Renal cortex interstitium (tissue), 11 donors: ENCODE data around the gene GNE. TPM values are rescaled to one million over a fixed set of nuclear protein-coding genes. Genes with fewer than 3 reads are reported as not detected.
A peak's percentile ranks its signal among the peaks of the same experiment; 100 is the strongest.
"Not testable (repeated sequence)": the region's sequence is repeated elsewhere in the genome, so short reads cannot be mapped to it uniquely, and the experiment has no call there.

Experiments
- DNase-seq, 11 donors: peaks; one replicate each; pipeline ENCODE4 v3.0.0-alpha.2; 2013; ENCODE audit warnings: low read depth in 9 of 11, low spot score in 4 of 11; ENCODE audit errors: extremely low read depth in 1 of 11
- polyA plus RNA-seq, 3 donors: library from polyadenylated mRNA; unstranded; fragments of 120-200 nt; gene quantifications; one replicate each; pipeline ENCODE4 v1.2.1, GENCODE V29; 2013; ENCODE audit not compliant: insufficient read length in 3 of 3

The GNE gene
- polyA plus RNA-seq, 3 donors: 16.7 to 19.5 (median 18.7) TPM

DNA sequence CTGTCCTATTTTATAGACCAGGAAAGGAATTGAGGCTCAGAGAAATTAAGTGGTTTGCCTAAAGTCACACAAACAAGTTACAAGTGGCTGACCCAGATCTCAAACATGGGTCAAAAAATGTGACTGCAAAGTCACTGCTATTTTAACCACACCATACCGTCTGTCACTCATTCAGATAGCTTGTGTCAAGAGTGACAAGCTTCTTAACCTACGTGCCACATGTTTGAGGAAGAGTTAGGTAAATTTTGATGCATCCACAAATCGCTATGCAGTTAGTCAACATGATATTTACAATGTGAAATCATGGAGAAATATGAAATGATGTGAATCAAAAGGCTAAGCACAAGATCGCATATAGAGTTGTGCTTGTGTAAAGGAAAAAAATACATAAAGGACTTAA, 22.7 kb upstream of the GNE start:
- DNase-seq: no peak

DNA sequence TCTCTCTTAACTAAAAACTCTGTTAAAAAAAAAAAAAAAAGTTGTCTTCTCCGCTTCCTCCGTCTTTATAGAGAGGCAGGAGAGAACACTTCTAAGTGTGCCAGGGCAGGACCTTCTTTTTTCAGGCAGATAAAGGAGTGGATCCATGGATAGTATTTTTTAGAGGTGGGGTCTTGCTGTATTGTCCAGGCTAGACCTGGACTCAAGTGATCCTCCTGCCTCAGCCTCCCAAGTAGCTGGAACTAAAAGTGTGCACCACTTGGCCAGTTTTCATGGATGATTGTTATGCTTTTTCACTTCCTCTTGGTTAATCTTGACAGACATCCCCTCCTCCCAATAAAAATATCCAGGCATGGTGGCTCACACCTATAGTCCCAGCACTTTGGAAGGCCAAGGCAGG, 20.0 kb upstream of the GNE start:
- no peak for DNase-seq

DNA sequence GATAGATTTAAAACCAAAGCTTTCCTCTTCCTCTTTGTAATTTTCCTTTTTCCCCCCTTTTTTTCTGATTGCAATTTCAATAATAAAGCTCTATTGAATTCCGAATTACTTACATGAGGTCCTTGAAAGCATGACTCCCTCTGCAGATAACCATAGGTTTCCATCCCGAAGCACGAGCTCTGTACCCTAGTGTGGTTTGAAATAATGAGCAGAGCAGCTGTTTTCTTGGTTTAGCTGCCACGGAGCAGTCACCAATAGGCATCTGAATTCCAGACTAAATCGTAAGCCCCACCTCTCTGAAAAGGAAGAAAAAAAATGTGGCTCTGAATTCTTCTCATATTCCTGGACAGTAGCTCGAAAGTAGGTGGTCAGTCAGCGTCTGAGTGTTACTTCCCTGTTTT, 18.5 kb upstream of the GNE start:
- peak in 4 of 11 donors; percentile 9 to 50 (median 30) for DNase-seq

DNA sequence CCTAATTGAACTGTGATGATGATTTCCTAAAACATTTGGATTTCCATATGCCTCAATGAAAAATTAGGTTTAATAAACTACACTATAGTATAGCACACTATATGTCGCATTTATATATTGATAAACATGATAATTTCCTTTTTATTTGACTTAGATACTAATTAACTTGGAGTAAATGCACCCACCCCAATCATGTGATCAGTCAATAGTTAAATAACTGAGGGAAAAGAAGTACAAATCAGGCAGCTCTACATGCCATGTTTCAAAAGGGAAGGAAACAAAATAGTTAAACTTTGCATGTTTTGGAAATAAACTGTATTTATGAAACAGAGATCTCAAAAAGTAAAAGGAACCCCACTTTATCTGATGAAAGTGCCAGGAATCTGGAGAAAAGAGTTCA, 18.0 kb upstream of the GNE start:
- no peak for DNase-seq

DNA sequence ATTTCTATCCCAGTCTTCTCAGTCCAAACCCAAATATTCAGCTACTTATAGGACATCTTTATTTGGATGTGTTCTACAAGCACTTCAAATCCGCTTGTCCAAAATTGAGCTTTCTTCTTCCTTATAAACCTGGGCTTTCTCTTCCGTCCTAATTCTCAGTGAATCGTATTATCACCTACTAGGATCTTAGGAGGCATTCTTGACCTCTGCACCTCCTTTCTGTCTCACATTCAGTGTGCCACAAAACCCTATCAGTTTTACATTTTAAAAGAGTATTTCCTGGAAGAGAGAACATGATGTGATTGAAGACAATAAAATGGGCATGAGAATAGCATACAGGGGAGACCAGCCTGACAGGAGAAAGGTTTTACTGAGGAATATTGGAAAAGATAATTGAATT, 16.8 kb upstream of the GNE start:
- DNase-seq: no peak

DNA sequence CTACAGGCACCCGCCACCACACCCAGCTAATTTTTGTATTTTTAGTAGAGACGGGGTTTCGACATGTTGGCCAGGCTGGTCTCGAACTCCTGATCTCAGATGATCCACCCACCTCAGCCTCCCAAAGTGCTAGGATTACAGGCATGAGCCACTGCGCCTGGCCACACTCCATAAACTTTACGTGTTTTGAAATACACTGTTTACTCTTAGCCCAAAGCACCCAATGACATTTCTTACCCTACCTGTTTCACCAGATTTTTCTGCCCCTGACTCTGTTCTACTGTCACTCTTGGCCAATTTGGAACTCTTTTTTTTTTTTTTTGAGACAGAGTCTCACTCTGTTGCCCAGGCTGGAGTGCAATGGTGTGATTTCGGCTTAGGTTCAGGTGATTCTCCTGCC, 15.1 kb upstream of the GNE start:
- peak in 1 of 11 donors; percentile 30 for DNase-seq

DNA sequence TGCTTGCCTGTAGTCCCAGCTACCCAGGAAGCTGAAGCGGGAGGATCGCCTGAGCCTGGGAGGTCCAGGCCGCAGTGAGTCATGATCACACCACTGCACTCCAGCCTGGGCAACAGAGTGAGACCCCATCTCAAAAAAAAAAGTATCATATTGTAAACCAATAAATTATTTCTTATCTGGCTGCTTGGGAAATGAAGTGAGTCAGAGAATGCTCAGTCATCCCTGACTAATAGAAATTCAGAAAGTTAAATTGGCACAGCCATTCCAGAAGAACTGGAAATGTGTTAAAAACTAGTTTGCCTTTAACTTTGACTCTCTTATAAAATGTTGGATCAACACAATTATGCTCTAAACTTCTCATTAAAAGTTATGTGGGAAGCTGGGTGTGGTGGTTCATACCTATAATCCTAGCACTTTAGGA, 9.8 kb upstream of the GNE start:
- DNase-seq: no peak

DNA sequence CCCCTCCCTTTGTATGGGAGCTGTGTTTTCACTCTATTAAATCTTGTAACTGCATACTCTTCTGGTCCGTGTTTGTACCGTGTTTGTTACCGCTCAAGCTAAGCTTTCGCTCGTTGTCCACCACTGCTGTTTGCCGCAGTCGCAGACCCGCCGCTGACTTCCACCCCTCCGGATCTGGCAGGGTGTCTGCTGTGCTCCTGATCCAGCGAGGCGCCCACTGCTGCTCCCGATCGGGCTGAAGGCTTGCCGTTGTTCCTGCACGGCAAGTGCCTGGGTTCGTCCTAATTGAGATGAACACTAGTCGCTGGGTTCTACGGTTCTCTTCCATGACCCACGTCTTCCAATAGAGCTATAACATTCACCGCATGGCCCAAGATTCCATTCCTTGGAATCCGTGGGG, 6.6 kb upstream of the GNE start:
- no peak for DNase-seq

DNA sequence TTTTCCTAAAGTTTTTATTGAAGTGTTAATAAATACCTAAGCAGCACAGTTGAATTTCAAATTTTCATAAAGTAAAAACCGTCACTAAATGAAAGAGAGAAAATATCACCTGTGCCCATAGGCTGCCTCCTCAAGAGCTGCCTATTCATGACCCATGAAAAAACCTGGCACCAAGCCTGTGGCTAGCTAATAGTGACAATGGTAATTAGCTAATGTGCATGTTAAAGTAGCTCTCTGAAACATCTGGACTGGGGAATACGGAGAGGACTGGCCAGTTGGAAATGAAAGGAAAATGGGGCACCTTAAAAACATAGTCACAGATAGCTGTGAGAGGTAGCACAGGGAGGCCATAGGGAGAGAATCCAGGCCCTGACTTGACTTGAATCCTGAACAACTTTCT, 5.4 kb upstream of the GNE start:
- no peak for DNase-seq

DNA sequence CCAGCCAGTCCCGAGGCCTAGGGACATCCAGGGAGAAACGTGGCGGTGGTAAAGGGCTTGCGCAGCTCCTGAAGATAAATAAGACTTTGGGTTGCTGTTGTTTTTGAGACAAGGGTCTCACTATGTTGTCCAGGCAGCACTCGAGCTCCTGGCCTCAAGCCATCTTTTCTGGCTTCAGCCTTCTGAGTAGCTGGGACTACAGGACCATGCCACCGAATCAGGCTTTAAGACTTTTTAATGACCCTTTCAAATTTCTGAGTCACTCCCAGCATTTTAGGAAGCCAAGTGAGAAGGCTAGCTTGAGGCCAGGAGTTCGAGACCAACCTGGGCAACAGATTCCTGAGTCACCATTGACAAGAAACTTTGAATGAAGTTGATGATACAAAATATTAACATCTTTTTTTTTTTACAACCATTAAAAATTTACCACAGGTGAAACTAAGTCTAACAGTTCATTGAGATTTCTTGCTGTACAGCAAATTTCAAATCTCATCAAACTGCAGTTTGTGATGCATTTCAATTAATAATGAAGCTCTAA, 817 bp upstream of the GNE start:
- DNase-seq: peak in 1 of 11 donors; percentile 7

DNA sequence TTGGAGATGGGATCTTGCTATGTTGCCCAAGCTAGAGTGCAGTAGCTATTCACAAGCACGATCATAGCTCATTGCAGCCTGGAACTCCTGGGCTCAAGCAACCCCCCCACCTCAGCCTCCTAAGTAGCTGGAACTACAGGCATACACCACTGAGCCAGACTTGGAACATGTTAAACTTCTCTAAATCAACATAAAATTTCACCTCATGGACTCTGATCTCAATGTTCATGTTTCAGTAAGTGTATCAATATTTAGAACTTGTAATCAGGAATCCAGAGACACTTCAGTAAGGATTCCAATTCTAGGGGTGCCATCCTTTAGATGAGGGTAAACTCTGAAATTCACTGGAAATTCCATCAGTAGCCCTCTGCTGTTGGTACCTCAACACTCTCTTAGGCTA, 6.8 kb downstream of the GNE start:
- DNase-seq: no peak

DNA sequence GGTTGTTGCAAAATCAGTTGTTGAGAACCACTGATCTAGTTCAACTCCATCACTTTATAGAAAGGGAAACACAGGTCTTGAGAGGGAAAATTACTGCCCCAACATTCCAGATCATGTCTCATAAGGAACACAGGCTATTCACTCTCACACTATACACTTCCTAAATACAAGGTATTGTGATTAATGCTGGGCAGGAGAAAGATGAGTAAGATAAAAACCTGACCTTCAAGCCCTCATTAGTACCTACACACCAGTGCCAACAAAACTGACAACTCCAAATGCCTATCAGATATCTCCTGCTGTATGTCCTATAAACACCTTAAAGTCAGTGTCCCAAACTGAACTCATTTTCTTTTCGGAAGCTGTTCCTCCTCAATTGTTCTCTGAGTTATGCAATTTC, 8.2 kb downstream of the GNE start:
- no peak for DNase-seq

DNA sequence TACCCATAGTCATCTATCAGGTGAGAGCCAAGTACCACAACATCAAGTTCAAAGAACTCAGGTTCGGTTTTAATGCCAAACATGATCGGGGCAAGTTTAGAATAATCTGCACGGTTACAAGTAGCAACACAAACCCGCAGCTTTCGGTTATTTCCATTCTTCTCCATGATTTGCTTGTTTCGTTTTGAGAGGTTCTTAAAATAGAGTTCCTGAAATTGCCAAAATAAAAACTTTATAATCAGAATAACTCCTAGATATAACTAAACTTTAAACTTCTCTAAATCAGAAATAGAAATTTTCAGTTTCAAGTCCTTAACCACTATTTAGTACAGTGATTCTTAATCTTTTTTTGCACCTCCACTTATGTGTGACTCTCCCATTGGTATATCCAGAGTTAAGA, 9.1 kb downstream of the GNE start:
- no peak for DNase-seq

DNA sequence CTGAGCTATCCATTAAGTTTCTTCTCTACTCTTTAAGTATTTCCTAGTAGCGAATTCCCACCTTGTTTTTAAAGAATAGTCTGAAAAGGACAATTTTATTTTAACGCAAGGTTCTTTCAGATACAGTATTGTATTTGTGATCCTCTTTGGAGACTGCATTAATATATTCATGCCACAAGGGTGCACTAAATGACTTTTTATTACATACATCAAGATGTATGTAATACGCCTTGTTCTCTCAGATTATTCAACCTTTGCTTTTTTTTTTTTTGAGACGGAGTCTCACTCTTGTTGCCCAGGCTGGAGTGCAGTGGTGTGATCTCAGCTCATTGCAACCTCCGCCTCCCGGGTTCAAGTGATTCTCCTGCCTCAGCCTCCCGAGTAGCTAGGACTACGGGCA, 10.2 kb downstream of the GNE start:
- DNase-seq: peak in 5 of 11 donors; percentile 7 to 31 (median 25)

DNA sequence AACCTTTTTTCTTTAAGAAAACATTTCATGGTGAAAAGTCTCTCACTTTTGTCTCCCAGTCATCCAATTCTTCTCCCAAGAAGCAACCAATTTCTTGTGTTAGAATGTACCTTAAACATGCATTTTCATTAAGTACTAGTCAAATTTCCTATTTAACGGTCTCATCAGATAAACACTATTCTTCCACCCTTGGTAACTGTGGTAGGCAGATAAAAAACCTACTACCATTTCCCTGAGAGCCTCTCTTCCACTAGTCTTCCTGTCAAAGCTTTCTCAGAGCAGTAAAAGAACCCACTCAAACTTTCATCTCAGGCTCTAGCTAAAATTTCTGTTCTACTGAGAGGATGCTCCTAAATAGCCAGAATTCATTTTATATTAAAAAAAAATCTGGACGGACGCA, 10.9 kb downstream of the GNE start:
- DNase-seq: no peak

DNA sequence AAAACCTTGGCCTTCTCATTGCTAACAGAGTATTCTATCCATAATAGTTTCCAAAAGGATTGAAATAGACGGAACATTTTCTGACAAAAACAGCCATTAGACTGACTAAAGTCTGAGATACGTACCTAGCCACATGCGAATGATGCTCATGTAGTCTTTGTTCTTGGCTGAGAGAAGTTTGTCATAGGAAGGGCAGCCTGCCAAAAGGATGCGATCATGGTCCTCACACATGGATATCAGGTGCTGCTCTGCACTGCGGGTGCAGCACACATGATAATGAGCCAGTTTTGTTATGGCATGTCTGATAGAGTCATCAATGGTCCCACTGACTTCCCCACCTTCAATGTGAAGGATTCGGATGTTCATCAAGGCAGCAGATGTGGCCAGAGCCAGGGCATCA, 12.3 kb downstream of the GNE start:
- DNase-seq: no peak

DNA sequence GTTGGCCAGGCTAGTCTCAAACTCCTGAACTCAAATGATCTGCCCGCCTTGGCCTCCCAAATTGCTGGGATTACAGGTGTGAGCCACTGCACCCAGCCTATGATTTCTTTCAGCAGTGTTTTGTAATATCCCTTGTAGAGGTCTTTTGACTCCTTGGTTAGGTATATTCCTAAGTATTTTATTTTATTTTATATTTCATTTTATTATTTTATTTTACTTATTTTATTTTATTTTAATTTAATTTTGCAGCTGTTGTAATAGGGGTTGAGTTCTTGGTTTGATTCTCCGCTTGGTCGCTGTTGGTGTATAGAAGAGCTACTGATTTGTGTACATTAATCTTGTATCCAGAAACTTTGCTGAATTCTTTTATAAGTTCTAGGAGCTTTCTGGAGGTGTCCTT, 18.6 kb downstream of the GNE start:
- DNase-seq: not testable (repeated sequence)

DNA sequence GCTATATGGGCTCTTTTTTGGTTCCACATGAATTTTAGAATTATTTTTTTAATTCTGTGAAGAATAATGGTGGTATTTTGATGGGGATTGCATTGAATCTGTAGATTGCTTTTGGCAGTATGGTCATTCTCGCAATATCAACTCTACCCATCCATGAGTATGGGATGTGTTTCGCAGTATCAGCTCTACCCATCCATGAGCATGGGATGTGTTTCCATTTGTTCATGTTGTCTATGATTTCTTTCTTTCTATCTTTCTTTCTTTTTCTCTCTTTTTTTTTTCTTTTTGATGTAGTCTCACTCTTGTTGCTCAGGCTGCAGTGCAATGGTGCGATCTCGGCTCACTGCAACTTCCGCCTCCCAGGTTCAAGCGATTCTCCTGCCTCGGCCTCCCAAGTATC, 19.0 kb downstream of the GNE start:
- DNase-seq: not testable (repeated sequence)

DNA sequence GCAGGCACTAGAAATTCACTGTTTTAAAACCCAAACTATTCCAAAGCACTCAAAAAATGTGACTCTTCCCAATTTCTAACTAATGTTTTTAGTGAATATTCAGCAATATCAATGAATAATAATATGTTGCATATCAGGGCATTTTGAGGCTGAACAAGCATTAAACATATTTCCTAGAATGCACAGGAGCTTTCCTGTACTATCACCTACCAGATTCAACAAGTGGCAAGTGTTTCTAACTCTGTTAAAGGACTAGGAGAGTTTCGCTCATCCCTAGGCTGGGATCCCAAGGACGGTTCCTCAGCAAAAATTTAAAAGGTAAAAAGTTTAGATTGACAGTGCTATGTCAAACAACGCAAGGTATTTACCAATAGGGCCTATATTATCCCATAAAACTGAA, 21.0 kb downstream of the GNE start:
- no peak for DNase-seq

DNA sequence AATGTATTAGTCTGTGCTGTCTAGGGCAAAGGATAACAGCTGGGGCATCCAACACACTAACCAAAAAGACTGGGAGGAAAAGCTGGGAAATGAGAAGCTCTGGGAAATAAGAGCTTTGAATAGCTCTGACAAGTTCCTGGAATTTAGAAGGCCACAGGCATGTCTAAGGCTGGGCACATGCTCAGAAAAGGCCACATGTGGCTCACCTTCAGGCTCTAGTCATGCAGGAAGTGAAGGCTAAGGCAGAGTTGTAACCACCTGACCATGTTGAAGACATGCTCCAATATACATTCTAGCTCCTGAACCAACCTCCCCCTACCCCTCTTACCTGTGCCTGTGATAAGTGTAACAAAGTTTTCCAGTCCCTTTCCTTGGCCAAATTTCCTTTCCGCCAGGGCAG, 35.8 kb downstream of the GNE start:
- no peak for DNase-seq

DNA sequence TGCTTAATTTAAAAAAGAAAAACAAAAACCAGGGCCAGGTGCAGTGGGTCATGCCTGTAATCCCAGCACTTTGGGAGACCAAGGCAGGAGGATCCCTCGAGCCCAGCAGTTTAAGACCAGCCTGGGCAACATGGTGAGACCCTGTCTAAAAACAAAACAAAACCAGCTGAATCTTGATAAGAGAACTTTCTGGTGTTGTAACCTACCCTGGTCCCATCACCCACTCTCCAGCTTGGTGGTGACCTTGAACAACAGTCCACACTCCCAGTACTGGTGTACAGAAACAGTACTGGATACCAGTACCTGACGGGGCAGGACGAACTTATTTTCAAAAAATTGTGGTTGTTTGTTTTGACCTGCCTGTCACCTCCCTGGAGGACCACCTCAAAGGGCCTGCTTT, 36.6 kb downstream of the GNE start:
- DNase-seq: no peak

DNA sequence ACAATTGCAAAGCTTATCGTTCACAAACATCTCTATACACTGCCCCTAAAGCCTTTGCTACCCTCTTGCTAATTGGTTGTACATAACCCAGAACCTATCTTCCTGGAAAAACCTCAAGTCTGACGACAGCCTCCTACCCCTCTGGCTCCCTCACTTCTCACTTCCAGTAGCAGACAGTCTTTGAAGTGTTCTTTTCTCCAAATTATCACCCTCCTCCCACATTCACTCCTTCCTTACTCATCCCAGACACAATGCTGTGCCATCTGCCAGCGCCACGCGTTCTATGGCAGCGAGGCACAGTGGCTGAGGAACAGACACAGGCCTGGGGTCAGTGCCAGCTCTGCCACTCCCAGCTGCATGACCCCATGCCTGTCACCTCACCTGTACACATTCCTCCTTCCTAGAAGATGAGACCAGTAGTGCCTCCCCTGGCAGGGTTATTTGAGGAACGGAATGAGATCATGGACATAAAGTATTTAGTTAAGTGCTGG, 39.8 kb downstream of the GNE start:
- DNase-seq: no peak
